ENCODE measurements around the gene GRIK3. TPM values are rescaled to one million over a fixed set of nuclear protein-coding genes. Genes with fewer than 3 reads are reported as not detected.

Gene GRIK3
- total and polyA plus RNA-seq, 8 donors: under 0.01 to 4.9 (median 0.46) TPM; not detected in 1

- Histone ChIP-seq H3K27ac (no peak overlapping the region), H3K4me1 (peaks cover 0 to 10% (median 0%) of the 10 kb centered on the region in 4 donors), H3K36me3 (no peaks in the 10 kb centered on the region), H3K27me3 (peaks cover 0 to 30% (median 10%) of the 10 kb centered on the region in 3 donors), H3K4me3 (no peak overlapping the region), H3K9me3 (no peaks in the 10 kb centered on the region)
- DNase-seq: peak in 1 of 2 donors; percentile 16
- 60 to 75% (median 69%) methylated on average over 2 to 4 of the region's 4 CpGs for WGBS, 5 donors
- no peak for TF ChIP-seq CTCF (IDR thresholded peaks at IDR 0.05)
- TF ChIP-seq EP300 (IDR thresholded peaks at IDR 0.05): no peak
- no peak for TF ChIP-seq POLR2AphosphoS5 (IDR thresholded peaks at IDR 0.05)
- no peak for TF ChIP-seq POLR2A (IDR thresholded peaks at IDR 0.05)
- intact Hi-C loops (cut with DNase I; ENCODE audit: low total_unique reads): no loop called here
These were observed 42.8 kb downstream of the GRIK3 start for GRCh38 chr1:36991551-36991950.

GRCh38 chr1:36990928-36991327 is 43.4 kb downstream of the GRIK3 start:
- Histone ChIP-seq H3K9me3 (no peaks in the 10 kb centered on the region), H3K36me3 (no peaks in the 10 kb centered on the region), H3K27me3 (peaks cover 0 to 26% (median 10%) of the 10 kb centered on the region in 3 donors), H3K27ac (no peak overlapping the region), H3K4me3 (no peak overlapping the region), H3K4me1 (peaks cover 0 to 10% (median 0%) of the 10 kb centered on the region in 4 donors)
- WGBS, 5 donors: 62 to 93% (median 79%) methylated on average over 3 of the region's 3 CpGs
- intact Hi-C loops (cut with DNase I; ENCODE audit: low total_unique reads): no loop called here
- TF ChIP-seq CTCF (IDR thresholded peaks at IDR 0.05) (no peak), POLR2A (IDR thresholded peaks at IDR 0.05) (no peak), POLR2AphosphoS5 (IDR thresholded peaks at IDR 0.05) (no peak), EP300 (IDR thresholded peaks at IDR 0.05) (no peak)
- no peak for DNase-seq

- peak overlapping the region in 1 of 5 donors; percentile 37 for H3K27ac ChIP-seq
- peaks cover 0 to 38% (median 10%) of the 10 kb centered on the region in 3 donors for H3K27me3 ChIP-seq
- 30 to 47% (median 45%) methylated on average over 8 of the region's 8 CpGs for WGBS, 5 donors
- no peaks in the 10 kb centered on the region for H3K36me3 ChIP-seq
- H3K9me3 ChIP-seq: no peaks in the 10 kb centered on the region
- peaks cover 0 to 10% (median 0%) of the 10 kb centered on the region in 4 donors for H3K4me1 ChIP-seq
- peak in 1 of 2 donors; percentile 28 for DNase-seq
- TF ChIP-seq EP300 (IDR thresholded peaks at IDR 0.05) (no peak), CTCF (IDR thresholded peaks at IDR 0.05) (no peak), POLR2AphosphoS5 (IDR thresholded peaks at IDR 0.05) (no peak), POLR2A (IDR thresholded peaks at IDR 0.05) (no peak)
- H3K4me3 ChIP-seq: no peak overlapping the region
- intact Hi-C loops (cut with DNase I; ENCODE audit: low total_unique reads): no loop called here
These were observed 45.1 kb downstream of the GRIK3 start for GRCh38 chr1:36989241-36989640.

- WGBS, 5 donors: 27 to 40% (median 29%) methylated on average over 12 of the region's 12 CpGs
- Histone ChIP-seq H3K4me1 (peaks cover 0 to 10% (median 0%) of the 10 kb centered on the region in 4 donors), H3K27me3 (peaks cover 0 to 39% (median 10%) of the 10 kb centered on the region in 3 donors), H3K4me3 (no peak overlapping the region), H3K9me3 (no peaks in the 10 kb centered on the region), H3K36me3 (no peaks in the 10 kb centered on the region), H3K27ac (peak overlapping the region in 1 of 5 donors; percentile 37)
- intact Hi-C loops (cut with DNase I; ENCODE audit: low total_unique reads): no loop called here
- peak in 1 of 2 donors; percentile 23 for DNase-seq
- no peak for TF ChIP-seq EP300 (IDR thresholded peaks at IDR 0.05)
- TF ChIP-seq POLR2A (IDR thresholded peaks at IDR 0.05): no peak
- no peak for TF ChIP-seq POLR2AphosphoS5 (IDR thresholded peaks at IDR 0.05)
- no peak for TF ChIP-seq CTCF (IDR thresholded peaks at IDR 0.05)
These were observed 45.5 kb downstream of the GRIK3 start for GRCh38 chr1:36988741-36989193.

All from stomach (tissue), 9 donors.